ENCODE measurements around the gene LSG1. TPM values are rescaled to one million over a fixed set of nuclear protein-coding genes. Genes with fewer than 3 reads are reported as not detected.

LSG1 gene
- total RNA-seq, 1 donor from 2014 or later: 45.5 TPM

DNA sequence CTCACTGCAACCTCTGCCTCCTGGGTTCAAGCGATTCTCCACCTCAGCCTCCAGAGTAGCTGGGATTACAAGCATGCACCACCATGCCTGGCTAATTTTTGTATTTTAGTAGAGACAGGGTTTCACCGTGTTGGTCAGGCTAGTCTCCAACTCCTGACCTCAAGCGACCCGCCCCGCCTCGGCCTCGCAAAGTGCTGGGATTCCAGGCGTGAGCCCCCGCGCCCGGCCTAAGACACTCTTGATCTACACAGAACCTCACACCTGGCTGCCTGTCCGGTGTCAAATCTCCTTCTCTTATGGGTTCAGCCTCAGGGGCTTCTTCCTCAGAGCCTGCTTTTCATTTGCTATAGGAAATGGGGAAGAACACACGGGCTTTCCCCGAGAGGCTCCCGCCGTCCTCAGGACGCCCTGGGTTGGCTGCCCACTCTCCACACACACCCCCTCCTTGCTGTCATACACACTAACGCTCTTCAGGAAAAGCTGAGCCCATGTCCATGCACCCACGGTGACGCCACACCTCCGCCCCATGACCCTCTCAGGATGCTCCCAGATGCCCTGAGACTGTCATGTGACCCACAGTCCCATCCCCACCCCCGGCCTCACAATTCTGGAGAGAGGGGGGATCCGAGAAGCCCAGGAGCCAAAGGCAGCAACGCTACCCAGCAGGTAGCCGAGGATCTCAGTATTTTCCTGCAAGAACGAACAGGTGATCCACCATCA, 49.2 kb downstream of the LSG1 start:
- Mint-ChIP-seq H3K4me1 (peaks cover 16% of the 10 kb centered on the region), H3K9me3 (no peaks in the 10 kb centered on the region), H3K4me3 (no peak overlapping the region), H3K27ac (ENCODE audit: unreplicated experiment) (no peak overlapping the region), H3K36me3 (ENCODE audit: low read depth) (peaks cover 8% of the 10 kb centered on the region), H3K27me3 (ENCODE audit: low read depth) (no peaks in the 10 kb centered on the region)
- no peak for DNase-seq (ENCODE audit: low read depth, low spot score)
- no peak for TF ChIP-seq CTCF (conservative IDR thresholded peaks at IDR 0.05)

DNA sequence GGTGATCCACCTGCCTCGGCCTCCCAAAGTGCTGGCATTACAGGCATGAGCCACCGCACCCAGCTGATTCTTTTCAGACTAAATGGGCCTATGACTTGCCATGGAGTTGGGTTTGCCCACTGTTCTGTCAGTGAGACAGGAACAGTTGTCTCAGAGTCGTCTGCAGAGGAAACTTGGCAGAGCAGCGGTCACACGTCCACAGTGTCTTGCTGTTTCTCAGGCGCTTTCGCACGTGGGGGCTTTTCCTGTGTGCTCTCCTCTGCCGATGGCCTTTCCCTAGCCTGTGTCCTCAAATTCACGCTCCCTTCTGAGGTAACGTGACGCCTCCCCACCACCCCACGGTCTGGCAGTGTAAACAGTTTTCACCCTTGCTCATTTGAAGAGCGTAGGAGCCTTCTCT, 50.0 kb downstream of the LSG1 start:
- Mint-ChIP-seq H3K4me3 (no peak overlapping the region), H3K27me3 (ENCODE audit: low read depth) (no peaks in the 10 kb centered on the region), H3K27ac (ENCODE audit: unreplicated experiment) (no peak overlapping the region), H3K4me1 (peaks cover 16% of the 10 kb centered on the region), H3K36me3 (ENCODE audit: low read depth) (peaks cover 8% of the 10 kb centered on the region), H3K9me3 (no peaks in the 10 kb centered on the region)
- TF ChIP-seq CTCF (conservative IDR thresholded peaks at IDR 0.05): no peak
- no peak for DNase-seq (ENCODE audit: low read depth, low spot score)

DNA sequence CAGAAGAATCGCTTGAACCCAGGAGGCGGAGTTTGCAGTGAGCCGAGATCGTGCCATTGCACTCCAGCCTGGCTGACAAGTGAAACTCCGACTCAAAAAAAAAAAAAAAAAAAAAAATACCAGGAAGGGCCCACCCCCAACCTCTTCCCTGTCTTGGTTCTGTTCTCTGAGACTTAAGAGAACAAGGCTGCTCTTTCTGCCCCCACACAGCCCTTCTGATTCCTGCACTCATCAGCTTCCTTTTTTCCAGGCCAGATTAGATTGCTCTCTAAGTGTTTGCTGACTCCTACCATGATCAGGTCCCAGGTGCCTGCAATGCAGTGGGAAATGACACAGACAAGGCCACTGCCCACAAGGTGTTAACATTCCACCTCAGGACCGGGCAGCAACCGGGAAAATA, 51.8 kb downstream of the LSG1 start:
- Mint-ChIP-seq H3K4me1 (peaks cover 16% of the 10 kb centered on the region), H3K27ac (ENCODE audit: unreplicated experiment) (no peak overlapping the region), H3K36me3 (ENCODE audit: low read depth) (peaks cover 2% of the 10 kb centered on the region), H3K9me3 (no peaks in the 10 kb centered on the region), H3K27me3 (ENCODE audit: low read depth) (no peaks in the 10 kb centered on the region), H3K4me3 (peak overlapping the region; percentile 11)
- DNase-seq (ENCODE audit: low read depth, low spot score): no peak
- no peak for TF ChIP-seq CTCF (conservative IDR thresholded peaks at IDR 0.05)

DNA sequence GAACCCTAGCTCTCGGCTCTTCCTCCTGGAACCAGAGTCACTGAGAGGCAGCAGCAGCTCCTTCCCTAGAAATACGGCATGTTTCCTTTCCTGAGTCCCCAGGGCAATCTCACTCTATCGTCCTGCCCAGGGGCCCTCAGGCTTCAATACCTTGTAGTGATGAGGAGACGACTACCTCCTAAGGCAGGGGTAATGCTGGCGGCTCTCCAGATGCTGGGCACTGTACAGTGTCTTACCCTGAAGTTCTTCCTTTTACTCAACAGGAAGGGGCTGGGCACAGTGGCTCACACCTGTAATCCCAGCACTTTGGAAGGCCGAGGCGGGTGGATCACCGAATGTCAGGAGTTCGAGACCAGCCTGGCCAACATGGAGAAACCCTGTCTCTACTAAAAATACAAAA, 52.2 kb downstream of the LSG1 start:
- Mint-ChIP-seq H3K27me3 (ENCODE audit: low read depth) (no peaks in the 10 kb centered on the region), H3K4me1 (peaks cover 16% of the 10 kb centered on the region), H3K36me3 (ENCODE audit: low read depth) (peaks cover 2% of the 10 kb centered on the region), H3K9me3 (no peaks in the 10 kb centered on the region), H3K27ac (ENCODE audit: unreplicated experiment) (no peak overlapping the region), H3K4me3 (no peak overlapping the region)
- no peak for TF ChIP-seq CTCF (conservative IDR thresholded peaks at IDR 0.05)
- no peak for DNase-seq (ENCODE audit: low read depth, low spot score)

DNA sequence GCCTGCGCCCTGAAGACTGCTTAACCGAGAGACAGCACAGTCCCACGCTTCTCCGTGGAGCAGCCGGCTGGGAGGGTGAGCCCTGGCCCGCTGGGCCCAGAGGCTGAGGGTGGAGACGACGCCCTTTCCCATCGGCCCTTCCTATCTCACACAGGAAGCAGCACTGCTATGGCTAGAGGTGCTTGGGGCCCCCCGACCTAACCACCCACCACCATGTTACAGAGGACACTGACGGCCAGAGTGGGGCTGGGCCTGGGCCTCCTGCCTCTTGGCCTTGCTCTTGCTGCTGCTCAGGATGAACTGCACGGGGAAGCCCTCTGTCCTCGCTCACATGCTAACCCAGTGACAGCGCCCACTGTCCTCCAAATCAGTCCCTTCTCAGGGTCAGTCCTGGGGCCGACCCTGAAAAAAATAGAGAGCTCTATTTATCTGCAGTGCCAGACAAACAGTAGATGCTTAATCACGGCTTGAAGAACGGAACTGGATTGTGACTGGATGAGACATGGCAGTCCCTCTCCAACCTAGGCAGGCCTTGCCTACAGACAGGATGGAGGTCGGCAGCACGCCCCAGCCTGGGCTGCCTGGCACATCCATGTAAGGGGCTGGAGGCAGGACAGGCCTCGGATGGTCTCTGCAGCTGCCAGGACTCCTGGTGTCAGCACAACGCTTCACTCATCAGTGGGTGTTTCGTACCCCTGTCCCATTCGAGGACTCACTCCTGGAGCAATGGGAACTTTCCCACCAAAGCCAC, 53.0 kb downstream of the LSG1 start:
- Mint-ChIP-seq H3K4me3 (no peak overlapping the region), H3K27ac (ENCODE audit: unreplicated experiment) (no peak overlapping the region), H3K27me3 (ENCODE audit: low read depth) (no peaks in the 10 kb centered on the region), H3K4me1 (peaks cover 16% of the 10 kb centered on the region), H3K9me3 (no peaks in the 10 kb centered on the region), H3K36me3 (ENCODE audit: low read depth) (peaks cover 4% of the 10 kb centered on the region)
- DNase-seq (ENCODE audit: low read depth, low spot score): no peak
- no peak for TF ChIP-seq CTCF (conservative IDR thresholded peaks at IDR 0.05)
